Renal cortical epithelial cell (primary cell): Measurements from ENCODE around the gene LARGE1. TPM values are rescaled to one million over a fixed set of nuclear protein-coding genes. Genes with fewer than 3 reads are reported as not detected.

Source experiments
- DNase-seq: peaks from one replicate; pipeline ENCODE4 v3.0.0-alpha.2; 2011; ENCODE audit warnings: low read depth
- total RNA-seq: library from RNA; depleted of rRNA; stranded (reverse); fragments of >200 nt; gene quantifications from 2 replicates; pipeline ENCODE4 v1.2.3, GENCODE V29; 2014

Gene LARGE1
- total RNA-seq, 1 donor from 2014 or later: 20.6 TPM

DNA sequence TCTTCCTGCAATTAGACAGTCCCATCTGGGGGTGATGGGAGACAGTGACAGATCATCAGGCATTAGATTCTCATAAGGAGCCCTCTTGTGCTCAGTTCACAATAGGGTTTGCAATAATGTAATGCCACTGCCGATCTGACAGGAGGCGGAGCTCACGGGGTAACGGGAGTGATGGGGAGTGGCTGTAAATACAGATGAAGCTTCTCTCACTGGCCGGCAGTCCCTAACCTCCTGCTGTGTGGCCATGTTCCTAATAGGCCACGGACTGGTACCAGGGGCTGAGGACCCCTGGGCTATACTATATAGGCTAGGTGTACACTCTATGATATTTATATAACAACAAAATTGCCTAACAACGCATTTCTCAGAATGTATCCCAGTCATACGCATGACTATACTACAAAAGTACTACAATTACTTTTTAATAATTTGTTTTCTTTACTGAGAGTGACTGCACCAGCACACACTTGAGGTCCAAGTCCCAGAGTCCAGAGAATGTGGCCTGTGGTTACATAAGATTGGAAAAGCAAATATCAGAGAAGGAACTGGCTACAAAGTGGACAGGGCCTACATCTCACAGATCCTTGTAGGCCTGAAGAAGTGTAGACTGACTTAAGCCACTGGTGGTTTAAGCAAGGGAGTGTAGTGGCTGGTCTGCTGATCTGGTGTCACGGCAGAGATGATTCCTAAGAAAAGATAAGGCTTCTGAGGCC lies 200.0 kb downstream of the LARGE1 start:
- DNase-seq: no peak

GRCh38 chr22:33717694-33718396 lies 202.4 kb downstream of the LARGE1 start:
- no peak for DNase-seq

GRCh38 chr22:33715237-33715985 lies 204.9 kb downstream of the LARGE1 start:
- no peak for DNase-seq

GRCh38 chr22:33710326-33710725 lies 209.9 kb downstream of the LARGE1 start:
- no peak for DNase-seq

DNA sequence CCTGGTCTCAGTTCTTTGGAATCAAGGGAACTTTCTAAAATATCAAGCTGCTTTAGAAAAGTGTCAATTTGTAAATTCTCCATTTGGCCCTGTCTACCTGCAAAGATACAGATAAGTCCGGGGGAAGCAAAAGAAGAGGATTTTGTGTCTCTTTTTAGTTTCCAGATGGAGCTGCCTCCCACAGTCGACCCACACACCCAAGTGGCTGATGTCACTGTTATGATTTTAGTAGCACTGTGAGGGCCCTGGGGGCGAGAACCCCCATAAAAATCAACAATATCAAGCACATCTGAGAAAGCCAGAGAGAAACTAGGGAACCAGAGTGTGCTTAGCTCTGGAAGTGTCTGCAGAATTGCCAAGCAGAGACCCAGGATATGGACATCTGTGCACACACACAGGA lies 212.7 kb downstream of the LARGE1 start:
- DNase-seq: no peak

DNA sequence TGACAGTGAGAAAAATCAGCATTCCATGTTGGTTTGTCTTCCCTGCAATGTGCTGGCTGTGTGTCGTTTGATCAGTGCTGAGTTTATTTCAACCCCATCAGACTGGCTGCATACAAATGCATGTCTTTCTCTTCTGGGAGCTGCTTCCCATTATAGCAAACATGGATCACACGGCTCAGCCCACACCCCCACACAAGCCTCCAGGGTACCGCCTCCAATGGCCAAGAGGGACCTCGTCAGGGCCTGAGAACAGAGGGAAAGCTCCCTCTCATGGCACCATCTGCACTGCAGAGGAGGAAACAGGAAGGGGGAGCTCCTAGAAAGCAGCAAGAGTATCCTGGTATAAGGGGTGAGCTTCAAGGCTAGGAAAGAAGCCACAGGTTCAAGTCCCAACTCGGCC lies 214.2 kb downstream of the LARGE1 start:
- no peak for DNase-seq

- no peak for DNase-seq
These were observed 221.1 kb downstream of the LARGE1 start for GRCh38 chr22:33699176-33699575.

- no peak for DNase-seq
These were observed 222.6 kb downstream of the LARGE1 start for GRCh38 chr22:33697640-33698039.

DNA sequence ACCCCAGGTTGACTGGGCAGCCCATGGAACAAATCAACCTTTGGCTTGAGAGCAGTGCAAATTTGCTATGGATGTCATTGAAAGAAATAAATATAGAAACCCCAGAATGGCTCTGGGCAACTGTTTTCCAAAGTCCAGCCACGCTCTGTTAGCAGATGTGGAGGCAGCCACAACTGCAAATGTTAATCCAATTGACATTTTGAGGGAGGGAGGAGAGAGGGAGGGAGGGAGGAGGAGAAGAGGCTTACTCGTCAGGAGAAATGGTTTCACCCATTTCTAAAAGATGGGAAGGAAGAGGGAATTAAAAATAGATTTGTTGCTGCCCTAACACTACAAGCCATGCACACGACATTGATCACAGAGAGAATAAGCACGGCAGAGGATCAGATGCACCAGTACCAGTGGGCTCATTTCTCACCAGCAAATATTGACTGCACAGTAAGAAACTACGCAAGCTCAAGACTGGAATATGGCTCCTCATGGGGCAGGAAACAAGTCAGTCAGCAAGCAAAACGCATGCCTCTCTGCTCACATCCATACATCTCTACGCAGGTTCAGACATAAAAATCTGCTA lies 229.1 kb downstream of the LARGE1 start:
- no peak for DNase-seq

GRCh38 chr22:33688903-33689302 lies 231.4 kb downstream of the LARGE1 start:
- no peak for DNase-seq

DNA sequence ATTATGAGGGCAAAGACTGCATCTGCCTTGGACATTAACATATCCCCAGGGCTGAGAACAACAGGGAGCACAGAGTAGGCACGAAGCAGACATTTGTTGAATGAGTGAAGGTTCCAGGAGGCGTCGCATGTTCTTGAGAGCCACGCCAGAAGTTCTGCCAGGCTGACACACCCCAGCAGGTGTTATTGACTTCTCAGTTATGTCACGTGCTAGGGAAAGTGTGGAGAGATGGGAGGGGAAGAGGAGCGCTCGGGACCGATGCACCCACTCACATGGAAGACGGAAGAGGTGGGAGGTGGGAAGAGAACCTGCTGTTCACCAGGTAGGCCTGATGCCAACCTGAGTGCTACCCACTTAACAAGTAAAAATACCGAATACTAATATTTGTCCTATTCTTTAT lies 232.8 kb downstream of the LARGE1 start:
- DNase-seq: no peak

DNA sequence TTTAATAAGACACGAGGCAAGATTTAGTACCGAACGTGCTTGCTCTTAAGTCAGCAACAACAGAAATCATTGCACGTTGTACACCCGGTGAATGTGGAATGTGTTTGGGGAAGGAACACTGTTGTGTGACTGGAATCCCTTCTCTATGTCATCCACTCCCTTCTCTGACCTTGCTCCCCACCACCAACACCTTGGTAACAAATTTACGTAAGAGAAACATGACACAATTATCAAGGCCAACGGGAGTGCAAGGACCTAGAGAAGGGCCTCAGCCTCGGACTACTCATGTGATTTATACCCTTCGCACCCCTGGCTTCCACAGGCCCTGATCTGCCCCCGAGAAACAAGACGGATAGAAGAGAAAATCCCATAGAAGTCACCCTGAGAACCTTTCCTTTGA lies 236.2 kb downstream of the LARGE1 start:
- DNase-seq: no peak

DNA sequence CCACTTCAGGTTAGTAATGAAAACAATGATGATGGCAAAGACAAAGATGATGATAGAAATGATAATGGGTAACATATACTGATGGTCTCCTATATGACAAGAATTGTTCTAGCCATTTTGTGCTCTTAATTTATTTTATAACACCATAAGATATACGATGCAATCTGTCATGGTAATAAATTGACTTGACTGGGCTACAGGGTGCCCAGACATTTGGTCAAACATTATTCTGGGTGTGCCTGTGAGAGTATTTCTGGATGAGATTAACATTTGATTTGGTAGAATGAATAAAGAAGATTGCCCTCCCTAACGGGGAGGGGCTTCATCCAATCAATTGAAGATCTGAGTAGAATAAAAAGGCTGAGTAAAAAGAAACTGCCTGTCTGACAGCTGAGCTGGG lies 237.3 kb downstream of the LARGE1 start:
- DNase-seq: no peak

GRCh38 chr22:33680632-33681031 lies 239.6 kb downstream of the LARGE1 start:
- DNase-seq: no peak

GRCh38 chr22:33678523-33678922 lies 241.8 kb downstream of the LARGE1 start:
- no peak for DNase-seq

DNA sequence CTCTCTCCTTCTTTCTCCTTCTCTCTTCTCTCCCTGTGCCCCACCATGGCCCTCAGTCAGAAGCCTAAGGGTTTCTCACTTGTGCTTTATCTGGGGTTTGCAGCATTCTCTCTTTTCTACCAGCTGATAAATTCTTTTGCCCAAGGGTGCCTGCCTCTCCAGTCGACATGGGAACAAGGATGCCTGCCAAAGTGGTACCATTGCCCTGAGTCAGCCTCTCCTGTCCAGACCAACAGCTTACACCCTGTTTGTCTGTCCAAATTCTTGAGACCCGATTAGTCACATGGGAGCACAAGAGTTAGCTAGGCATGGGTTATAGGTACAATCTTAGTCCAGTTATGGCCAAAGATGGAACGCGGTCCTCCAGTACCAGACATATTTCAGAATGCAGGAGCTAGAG lies 242.7 kb downstream of the LARGE1 start:
- no peak for DNase-seq

DNA sequence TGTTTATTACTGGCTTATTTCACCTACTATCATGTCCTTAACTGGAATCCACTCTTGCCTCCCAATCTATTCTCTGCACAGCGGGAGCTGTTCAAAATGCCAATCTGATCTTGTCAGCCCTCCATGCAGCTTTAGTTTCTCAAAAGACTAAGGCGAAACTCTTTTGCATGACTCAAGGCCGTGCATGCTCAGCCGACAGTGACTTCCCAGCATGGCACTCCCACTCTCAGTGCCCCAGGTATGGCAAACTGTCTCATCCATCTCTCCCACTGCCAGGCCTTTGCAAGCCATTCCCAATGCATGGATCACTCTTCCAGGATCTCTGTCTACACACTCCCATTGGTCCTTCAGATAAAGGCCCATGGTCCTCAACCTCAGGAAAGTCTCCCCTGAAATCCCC lies 245.9 kb downstream of the LARGE1 start:
- DNase-seq: no peak

- DNase-seq: no peak
These were observed 250.5 kb downstream of the LARGE1 start for GRCh38 chr22:33669746-33670145.

DNA sequence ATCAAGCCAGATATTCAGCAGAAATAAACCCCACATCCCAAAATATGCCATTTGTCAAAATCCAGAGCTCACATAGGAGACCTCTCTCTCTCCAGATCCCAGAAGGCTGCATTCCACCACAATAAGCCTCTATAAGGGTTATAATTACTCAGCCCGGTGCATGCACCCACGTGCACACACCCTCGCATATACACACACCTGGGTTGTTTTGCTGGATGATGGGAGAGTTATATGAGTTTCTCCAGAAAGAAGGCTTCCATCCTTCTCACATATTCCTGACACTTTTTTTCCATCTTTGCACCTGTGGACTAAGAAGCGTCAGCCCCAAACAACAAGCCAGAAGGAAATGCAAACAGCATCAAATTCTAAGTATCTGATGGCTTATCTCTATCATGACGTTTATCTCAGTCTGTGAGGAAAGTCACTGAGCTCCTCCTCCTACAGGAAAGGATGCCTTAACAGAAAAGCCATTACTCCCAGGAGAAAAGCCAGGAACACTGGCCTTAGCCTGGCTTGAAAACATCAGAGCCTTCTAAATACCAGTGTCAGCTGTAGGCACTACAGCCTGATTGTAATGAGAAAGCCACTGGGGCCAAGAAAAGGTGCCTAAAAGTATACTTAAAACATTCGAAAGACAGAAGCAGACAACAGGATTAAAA lies 253.2 kb downstream of the LARGE1 start:
- no peak for DNase-seq

DNA sequence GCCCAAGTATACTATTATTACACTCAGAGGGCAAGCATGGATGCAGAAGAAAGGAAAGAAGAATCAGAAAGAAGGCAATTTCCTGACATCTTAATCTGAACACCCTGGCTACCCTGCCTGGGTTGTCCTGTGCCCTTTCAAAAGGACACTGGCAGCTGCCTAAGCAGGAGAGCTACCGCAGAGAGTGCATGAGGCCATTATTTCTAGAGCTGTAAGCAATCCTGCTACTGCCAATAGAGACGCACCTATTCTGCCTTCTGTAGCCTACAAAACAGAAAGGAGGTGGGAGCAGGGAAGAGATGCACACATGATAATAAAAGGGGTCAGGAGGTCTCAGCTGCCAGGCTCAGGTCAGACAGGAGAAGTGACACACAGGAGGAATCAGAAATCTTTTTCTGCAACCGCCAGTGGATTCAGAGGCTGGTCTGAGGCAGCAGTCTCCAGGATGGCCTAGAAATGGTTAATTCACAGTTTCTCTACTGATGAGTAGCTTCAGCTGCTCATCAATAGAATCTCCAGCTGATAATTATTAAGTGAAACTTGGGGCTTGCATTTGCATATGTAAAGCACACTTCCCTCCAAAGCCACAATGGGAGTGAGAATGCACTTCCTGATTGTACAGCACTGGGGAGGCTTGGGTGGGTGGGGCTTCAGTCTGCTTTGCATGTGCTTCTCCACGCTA lies 253.9 kb downstream of the LARGE1 start:
- DNase-seq: no peak

DNA sequence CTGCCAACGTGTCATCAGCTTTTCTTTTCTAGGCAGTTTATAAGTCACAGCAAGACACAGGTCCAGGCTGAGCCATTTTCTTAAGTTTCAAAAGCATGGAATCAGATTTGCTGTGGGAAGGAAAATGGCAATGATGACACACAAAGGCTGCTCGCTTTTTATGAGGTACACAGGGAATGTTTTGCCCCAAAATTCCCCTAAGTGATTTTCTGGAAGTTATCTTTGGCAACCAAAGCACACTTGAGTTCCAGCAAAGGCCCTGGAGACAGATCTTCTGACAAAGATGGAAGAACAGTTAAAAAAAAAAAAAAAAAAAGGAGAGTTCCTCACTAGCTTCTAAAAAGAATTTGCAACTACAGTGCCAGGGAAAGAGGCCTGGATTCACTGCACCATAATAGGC lies 260.8 kb downstream of the LARGE1 start:
- no peak for DNase-seq
